ENCODE measurements around the gene CDKN1C.

The CDKN1C gene

GRCh38 chr11:2842876-2843275, 42.7 kb downstream of the CDKN1C start:
- Histone ChIP-seq H3K27me3 (ENCODE audit: insufficient read depth, low read length) (peaks cover 2% of the 10 kb centered on the region), H3K4me3 (ENCODE audit: low read length) (no peak overlapping the region), H3K9me3 (ENCODE audit: low read length) (peaks cover 1% of the 10 kb centered on the region), H3K4me1 (ENCODE audit: insufficient read depth, low read length) (peaks cover 12% of the 10 kb centered on the region), H3K36me3 (ENCODE audit: insufficient read depth, low read length) (no peaks in the 10 kb centered on the region), H2AFZ (ENCODE audit: low read depth, low read length) (no peak overlapping the region)

GRCh38 chr11:2841411-2842190, 44.0 kb downstream of the CDKN1C start:
- no peak overlapping the region for H2AFZ ChIP-seq (ENCODE audit: low read depth, low read length)
- peaks cover 18% of the 10 kb centered on the region for H3K4me1 ChIP-seq (ENCODE audit: insufficient read depth, low read length)
- H3K9me3 ChIP-seq (ENCODE audit: low read length): peaks cover 1% of the 10 kb centered on the region
- H3K27me3 ChIP-seq (ENCODE audit: insufficient read depth, low read length): no peaks in the 10 kb centered on the region
- no peaks in the 10 kb centered on the region for H3K36me3 ChIP-seq (ENCODE audit: insufficient read depth, low read length)
- H3K4me3 ChIP-seq (ENCODE audit: low read length): no peak overlapping the region

GRCh38 chr11:2839395-2839943, 46.1 kb downstream of the CDKN1C start:
- H3K27me3 ChIP-seq (ENCODE audit: insufficient read depth, low read length): peaks cover 3% of the 10 kb centered on the region
- no peak overlapping the region for H3K4me3 ChIP-seq (ENCODE audit: low read length)
- H3K36me3 ChIP-seq (ENCODE audit: insufficient read depth, low read length): no peaks in the 10 kb centered on the region
- H2AFZ ChIP-seq (ENCODE audit: low read depth, low read length): no peak overlapping the region
- H3K4me1 ChIP-seq (ENCODE audit: insufficient read depth, low read length): peaks cover 18% of the 10 kb centered on the region
- H3K9me3 ChIP-seq (ENCODE audit: low read length): peaks cover 1% of the 10 kb centered on the region

- Histone ChIP-seq H2AFZ (ENCODE audit: low read depth, low read length) (no peak overlapping the region), H3K27me3 (ENCODE audit: insufficient read depth, low read length) (peaks cover 3% of the 10 kb centered on the region), H3K4me1 (ENCODE audit: insufficient read depth, low read length) (peaks cover 18% of the 10 kb centered on the region), H3K4me3 (ENCODE audit: low read length) (no peak overlapping the region), H3K9me3 (ENCODE audit: low read length) (peaks cover 1% of the 10 kb centered on the region), H3K36me3 (ENCODE audit: insufficient read depth, low read length) (no peaks in the 10 kb centered on the region)
Observed at GRCh38 chr11:2838676-2839294, 46.8 kb downstream of the CDKN1C start.

GRCh38 chr11:2838091-2838490, 47.5 kb downstream of the CDKN1C start:
- Histone ChIP-seq H3K27me3 (ENCODE audit: insufficient read depth, low read length) (peaks cover 8% of the 10 kb centered on the region), H3K36me3 (ENCODE audit: insufficient read depth, low read length) (no peaks in the 10 kb centered on the region), H3K4me3 (ENCODE audit: low read length) (no peak overlapping the region), H2AFZ (ENCODE audit: low read depth, low read length) (no peak overlapping the region), H3K4me1 (ENCODE audit: insufficient read depth, low read length) (peaks cover 18% of the 10 kb centered on the region), H3K9me3 (ENCODE audit: low read length) (peaks cover 1% of the 10 kb centered on the region)

- H3K36me3 ChIP-seq (ENCODE audit: insufficient read depth, low read length): no peaks in the 10 kb centered on the region
- no peak overlapping the region for H3K4me3 ChIP-seq (ENCODE audit: low read length)
- H3K27me3 ChIP-seq (ENCODE audit: insufficient read depth, low read length): peaks cover 8% of the 10 kb centered on the region
- no peak overlapping the region for H2AFZ ChIP-seq (ENCODE audit: low read depth, low read length)
- H3K9me3 ChIP-seq (ENCODE audit: low read length): peaks cover 1% of the 10 kb centered on the region
- peaks cover 18% of the 10 kb centered on the region for H3K4me1 ChIP-seq (ENCODE audit: insufficient read depth, low read length)
Observed at GRCh38 chr11:2837651-2838050, 47.9 kb downstream of the CDKN1C start.

- H3K9me3 ChIP-seq (ENCODE audit: low read length): no peaks in the 10 kb centered on the region
- H3K36me3 ChIP-seq (ENCODE audit: insufficient read depth, low read length): no peaks in the 10 kb centered on the region
- H3K27me3 ChIP-seq (ENCODE audit: insufficient read depth, low read length): peaks cover 8% of the 10 kb centered on the region
- no peak overlapping the region for H3K4me3 ChIP-seq (ENCODE audit: low read length)
- peaks cover 18% of the 10 kb centered on the region for H3K4me1 ChIP-seq (ENCODE audit: insufficient read depth, low read length)
- H2AFZ ChIP-seq (ENCODE audit: low read depth, low read length): no peak overlapping the region
Observed at GRCh38 chr11:2837096-2837601, 48.4 kb downstream of the CDKN1C start.

GRCh38 chr11:2836315-2837095, 49.1 kb downstream of the CDKN1C start:
- Histone ChIP-seq H3K4me3 (ENCODE audit: low read length) (no peak overlapping the region), H3K36me3 (ENCODE audit: insufficient read depth, low read length) (no peaks in the 10 kb centered on the region), H3K4me1 (ENCODE audit: insufficient read depth, low read length) (peaks cover 18% of the 10 kb centered on the region), H3K27me3 (ENCODE audit: insufficient read depth, low read length) (peaks cover 8% of the 10 kb centered on the region), H3K9me3 (ENCODE audit: low read length) (no peaks in the 10 kb centered on the region), H2AFZ (ENCODE audit: low read depth, low read length) (no peak overlapping the region)

- Histone ChIP-seq H3K36me3 (ENCODE audit: insufficient read depth, low read length) (no peaks in the 10 kb centered on the region), H3K4me1 (ENCODE audit: insufficient read depth, low read length) (peaks cover 18% of the 10 kb centered on the region), H3K4me3 (ENCODE audit: low read length) (no peak overlapping the region), H2AFZ (ENCODE audit: low read depth, low read length) (no peak overlapping the region), H3K9me3 (ENCODE audit: low read length) (no peaks in the 10 kb centered on the region), H3K27me3 (ENCODE audit: insufficient read depth, low read length) (peaks cover 8% of the 10 kb centered on the region)
Observed at GRCh38 chr11:2835751-2836150, 49.8 kb downstream of the CDKN1C start.

GRCh38 chr11:2835296-2835695, 50.3 kb downstream of the CDKN1C start:
- Histone ChIP-seq H3K4me3 (ENCODE audit: low read length) (no peak overlapping the region), H2AFZ (ENCODE audit: low read depth, low read length) (no peak overlapping the region), H3K9me3 (ENCODE audit: low read length) (no peaks in the 10 kb centered on the region), H3K27me3 (ENCODE audit: insufficient read depth, low read length) (peaks cover 8% of the 10 kb centered on the region), H3K36me3 (ENCODE audit: insufficient read depth, low read length) (no peaks in the 10 kb centered on the region), H3K4me1 (ENCODE audit: insufficient read depth, low read length) (peaks cover 18% of the 10 kb centered on the region)

GRCh38 chr11:2834503-2835273, 50.9 kb downstream of the CDKN1C start:
- peaks cover 2% of the 10 kb centered on the region for H3K9me3 ChIP-seq (ENCODE audit: low read length)
- peaks cover 13% of the 10 kb centered on the region for H3K4me1 ChIP-seq (ENCODE audit: insufficient read depth, low read length)
- peaks cover 8% of the 10 kb centered on the region for H3K27me3 ChIP-seq (ENCODE audit: insufficient read depth, low read length)
- H3K36me3 ChIP-seq (ENCODE audit: insufficient read depth, low read length): no peaks in the 10 kb centered on the region
- H2AFZ ChIP-seq (ENCODE audit: low read depth, low read length): no peak overlapping the region
- no peak overlapping the region for H3K4me3 ChIP-seq (ENCODE audit: low read length)

- Histone ChIP-seq H3K4me1 (ENCODE audit: insufficient read depth, low read length) (peaks cover 6% of the 10 kb centered on the region), H3K4me3 (ENCODE audit: low read length) (no peak overlapping the region), H3K36me3 (ENCODE audit: insufficient read depth, low read length) (no peaks in the 10 kb centered on the region), H3K9me3 (ENCODE audit: low read length) (peaks cover 2% of the 10 kb centered on the region), H3K27me3 (ENCODE audit: insufficient read depth, low read length) (peaks cover 8% of the 10 kb centered on the region), H2AFZ (ENCODE audit: low read depth, low read length) (no peak overlapping the region)
Observed at GRCh38 chr11:2833716-2834502, 51.7 kb downstream of the CDKN1C start.

Data from neuron (in vitro differentiated cells).